Loucy (cell line): Measurements from ENCODE around the gene GGA1.

ENCODE experiments used
- H2AFZ ChIP-seq: fragments of 200-600 bp; sonication (generic); 2 replicates; pipeline ENCODE4 v1.6.0; 2016; ENCODE audit warnings: antibody characterized with exemption, mild to moderate bottlenecking, low read length, moderate library complexity
- H3F3A ChIP-seq: fragments of 200-600 bp; 2 replicates; pipeline ENCODE4 v1.6.0; 2016; ENCODE audit warnings: antibody characterized with exemption, low read depth, mild to moderate bottlenecking
- H3K27me3 ChIP-seq: fragments of 200-600 bp; sonication (generic); 2 replicates; pipeline ENCODE4 v1.6.1; 2014; ENCODE audit warnings: low read length, mild to moderate bottlenecking; ENCODE audit not compliant: insufficient read depth, poor library complexity, severe bottlenecking
- H3K36me3 ChIP-seq: fragments of 200-600 bp; sonication (generic); 2 replicates; pipeline ENCODE4 v1.6.1; 2016; ENCODE audit warnings: low read length; ENCODE audit not compliant: insufficient read depth
- H3K4me1 ChIP-seq: fragments of 200-600 bp; sonication (generic); 2 replicates; pipeline ENCODE4 v1.5.1; 2014; ENCODE audit warnings: low read length, mild to moderate bottlenecking; ENCODE audit not compliant: insufficient read depth, poor library complexity, severe bottlenecking
- H3K4me2 ChIP-seq: fragments of 200-600 bp; sonication (generic); 2 replicates; pipeline ENCODE4 v1.6.0; 2014; ENCODE audit warnings: antibody characterized with exemption, low read length, low read depth, mild to moderate bottlenecking; ENCODE audit not compliant: poor library complexity, severe bottlenecking
- H3K4me3 ChIP-seq: fragments of 200-600 bp; sonication (generic); 2 replicates; pipeline ENCODE4 v1.5.1; 2014; ENCODE audit warnings: low read length, mild to moderate bottlenecking, mixed read lengths; ENCODE audit not compliant: poor library complexity, severe bottlenecking
- H3K79me2 ChIP-seq: fragments of 200-600 bp; sonication (generic); 2 replicates; pipeline ENCODE4 v1.6.1; 2014; ENCODE audit warnings: low read length; ENCODE audit not compliant: insufficient read depth
- H3K9ac ChIP-seq: fragments of 200-600 bp; sonication (generic); 2 replicates; pipeline ENCODE4 v1.6.0; 2014; ENCODE audit warnings: mild to moderate bottlenecking, low read depth, low read length, moderate library complexity; ENCODE audit not compliant: poor library complexity, severe bottlenecking
- H3K9me2 ChIP-seq: fragments of 200-600 bp; sonication (generic); replicated peaks from 2 replicates; pipeline ENCODE4 v1.6.1; 2016; ENCODE audit warnings: low read depth, low read length, mixed read lengths
- H3K9me3 ChIP-seq: fragments of 200-600 bp; sonication (generic); 2 replicates; pipeline ENCODE4 v1.6.1; 2014; ENCODE audit warnings: mild to moderate bottlenecking, antibody characterized with exemption, low read length, low read depth; ENCODE audit not compliant: insufficient read depth
- H4K20me1 ChIP-seq: fragments of 200-600 bp; sonication (generic); 2 replicates; pipeline ENCODE4 v1.6.0; 2014; ENCODE audit warnings: antibody characterized with exemption, low read length, mild to moderate bottlenecking; ENCODE audit not compliant: insufficient read depth, poor library complexity, severe bottlenecking
- CTCF ChIP-seq: fragments of 200-600 bp; sonication (generic); conservative IDR thresholded peaks from 2 replicates; pipeline ENCODE4 v1.5.1; 2014; ENCODE audit warnings: mild to moderate bottlenecking, antibody characterized with exemption, low read length
- EZH2phosphoT487 ChIP-seq: fragments of 200-600 bp; IDR thresholded peaks from 2 replicates; pipeline ENCODE4 v1.6.1; 2018; ENCODE audit warnings: antibody characterized with exemption, mild to moderate bottlenecking, moderate library complexity, borderline replicate concordance

The GGA1 gene

GRCh38 chr22:37591823-37592404, 16.7 kb upstream of the GGA1 start:
- Histone ChIP-seq H3K4me2 (peak overlapping the region; percentile 34), H3K9me3 (no peaks in the 10 kb centered on the region), H2AFZ (no peak overlapping the region), H3K9ac (no peak overlapping the region), H3K9me2 (no peaks in the 10 kb centered on the region), H3K79me2 (no peaks in the 10 kb centered on the region), H3K4me3 (no peak overlapping the region), H3K36me3 (no peaks in the 10 kb centered on the region), H4K20me1 (no peaks in the 10 kb centered on the region), H3F3A (no peaks in the 10 kb centered on the region), H3K27me3 (no peaks in the 10 kb centered on the region), H3K4me1 (no peaks in the 10 kb centered on the region)
- TF ChIP-seq CTCF (no peak), EZH2phosphoT487 (no peak)

GRCh38 chr22:37594237-37594636, 14.4 kb upstream of the GGA1 start:
- H3F3A ChIP-seq: no peaks in the 10 kb centered on the region
- TF ChIP-seq EZH2phosphoT487 (no peak), CTCF (no peak)
- H3K9ac ChIP-seq: no peak overlapping the region
- no peaks in the 10 kb centered on the region for H3K27me3 ChIP-seq
- no peaks in the 10 kb centered on the region for H3K4me1 ChIP-seq
- H3K36me3 ChIP-seq: no peaks in the 10 kb centered on the region
- H2AFZ ChIP-seq: no peak overlapping the region
- no peak overlapping the region for H3K4me2 ChIP-seq
- no peak overlapping the region for H3K4me3 ChIP-seq
- no peaks in the 10 kb centered on the region for H4K20me1 ChIP-seq
- H3K79me2 ChIP-seq: no peaks in the 10 kb centered on the region
- no peaks in the 10 kb centered on the region for H3K9me3 ChIP-seq
- H3K9me2 ChIP-seq: no peaks in the 10 kb centered on the region

- Histone ChIP-seq H3K4me1 (peaks cover 3% of the 10 kb centered on the region), H3K9ac (no peak overlapping the region), H3F3A (no peaks in the 10 kb centered on the region), H3K9me3 (no peaks in the 10 kb centered on the region), H3K4me3 (no peak overlapping the region), H2AFZ (no peak overlapping the region), H4K20me1 (no peaks in the 10 kb centered on the region), H3K36me3 (no peaks in the 10 kb centered on the region), H3K9me2 (no peaks in the 10 kb centered on the region), H3K27me3 (no peaks in the 10 kb centered on the region), H3K4me2 (no peak overlapping the region), H3K79me2 (no peaks in the 10 kb centered on the region)
- TF ChIP-seq CTCF (no peak), EZH2phosphoT487 (no peak)
These were observed 9.5 kb upstream of the GGA1 start for GRCh38 chr22:37599153-37599552.
